Pancreas (tissue), 10 donors: ENCODE measurements around the gene CHST13. TPM values are rescaled to one million over a fixed set of nuclear protein-coding genes. Genes with fewer than 3 reads are reported as not detected.

Experiments used
- ATAC-seq, 4 donors: fragments of 200-7000 bp; cut with Tn5 transposase; one replicate each; pipeline versions ENCODE4 v1.8.0 to v1.9.1; 2020; ENCODE audit warnings: mild to moderate bottlenecking in 4 of 4, moderate library complexity in 4 of 4
- DNase-seq, 6 donors: peaks; one replicate each; pipeline ENCODE4 v3.0.0-alpha.2; 2020
- FAIRE-seq: peaks from 2 replicates; lab custom pipeline; 2012; peaks lifted over from hg19 to GRCh38; lab: Jason Lieb, UNC
- H3K27ac ChIP-seq, 4 donors: fragments of 200-600 bp; sonication (generic); 1 replicate in 3 of 4; 2 replicates in 1 of 4; pipeline versions ENCODE4 v1.5.0 to v1.8.0; 2020
- H3K27me3 ChIP-seq, 4 donors: fragments of 200-600 bp; one replicate each; pipeline ENCODE4 v1.8.0; 2021
- H3K36me3 ChIP-seq, 3 donors: fragments of 200-600 bp; sonication (generic) in 1 of 3; one replicate each; pipeline versions ENCODE4 v1.5.0 to v1.8.0; 2020 to 2021
- H3K4me1 ChIP-seq, 3 donors: fragments of 200-600 bp; one replicate each; pipeline ENCODE4 v1.8.0; 2021
- H3K4me3 ChIP-seq, 4 donors: fragments of 200-600 bp; sonication (generic) in 2 of 4; one replicate each; pipeline versions ENCODE4 v1.5.0 to v1.8.0; 2020 to 2021
- H3K9me3 ChIP-seq, 4 donors: fragments of 200-600 bp; one replicate each; pipeline ENCODE4 v1.8.0; 2021
- WGBS, 2 donors: extraction: QIAGEN DNeasy Blood & Tissue Kit; methylation state at CpG; one replicate each; pipeline ENCODE4 v1.1.7; 2013; 5-methylcytosine and 5-hydroxymethylcytosine counted together
- intact Hi-C, 3 donors: fragments of 100-400 bp; cut with DNase I; formaldehyde crosslinking; loops; one replicate each; pipeline versions ENCODE4 v1.11.1 to v1.14.2; 2022
- polyA plus RNA-seq, 2 donors: library from polyadenylated mRNA; stranded (reverse); fragments of 200-250 nt; gene quantifications; one replicate each; pipeline ENCODE4 v1.2.3, GENCODE V29; 2013
- total RNA-seq, 6 donors: library from RNA; stranded (reverse); fragmentation: NEBNext Ultra II Directional in 4 of 6; extraction: Animal tissue kit (Norgen Biotek cat#: 25700) in 4 of 6; gene quantifications; one replicate each; pipeline versions ENCODE4 v1.2.1 to v1.2.4, GENCODE V29; 2021 to 2023
- TF ChIP-seq, protein P1 (sequence below), 4 donors: fragments of 200-600 bp; sonication (generic) in 3 of 4; IDR thresholded peaks; one replicate each; pipeline versions ENCODE4 v1.5.0 to v1.8.0; 2021; ENCODE audit warnings: antibody characterized with exemption in 4 of 4
- donor health status: healthy with polysubstance abuse.
- donor health status: DM: no; HTN: no; CAD: no; lungs with moderate emphysema.
- donor health status: DM: no; HTN: no; CAD: no.
- donor health status: control.
- donor health status: control.
- donor health status: Bipolar disorder and iron deficiency.
- donor health status: DM: yes; HTN: yes; CAD: no.
- donor health status: DM: no; HTN: no; CAD: no.
- donor health status: DM: no; HTN: no; CAD: no.
- donor health status: DM: yes; HTN: yes; CAD: no.

CHST13 gene
- total and polyA plus RNA-seq, 8 donors: 0.08 to 0.28 (median 0.19) TPM; not detected in 2

- 83 to 89% methylated on average over 21 of the region's 21 CpGs for WGBS, 2 donors
- no peak for ATAC-seq
- no peaks in the 10 kb centered on the region for H3K4me1 ChIP-seq
- no peaks in the 10 kb centered on the region for H3K9me3 ChIP-seq
- intact Hi-C loops: no loop called here
- peak in 1 of 6 donors; percentile 50 for DNase-seq
- no peaks in the 10 kb centered on the region for H3K36me3 ChIP-seq
- no peaks in the 10 kb centered on the region for H3K27me3 ChIP-seq
- FAIRE-seq: no peak
- no peak overlapping the region for H3K4me3 ChIP-seq
- no peak overlapping the region for H3K27ac ChIP-seq
- TF ChIP-seq, protein P1, sequence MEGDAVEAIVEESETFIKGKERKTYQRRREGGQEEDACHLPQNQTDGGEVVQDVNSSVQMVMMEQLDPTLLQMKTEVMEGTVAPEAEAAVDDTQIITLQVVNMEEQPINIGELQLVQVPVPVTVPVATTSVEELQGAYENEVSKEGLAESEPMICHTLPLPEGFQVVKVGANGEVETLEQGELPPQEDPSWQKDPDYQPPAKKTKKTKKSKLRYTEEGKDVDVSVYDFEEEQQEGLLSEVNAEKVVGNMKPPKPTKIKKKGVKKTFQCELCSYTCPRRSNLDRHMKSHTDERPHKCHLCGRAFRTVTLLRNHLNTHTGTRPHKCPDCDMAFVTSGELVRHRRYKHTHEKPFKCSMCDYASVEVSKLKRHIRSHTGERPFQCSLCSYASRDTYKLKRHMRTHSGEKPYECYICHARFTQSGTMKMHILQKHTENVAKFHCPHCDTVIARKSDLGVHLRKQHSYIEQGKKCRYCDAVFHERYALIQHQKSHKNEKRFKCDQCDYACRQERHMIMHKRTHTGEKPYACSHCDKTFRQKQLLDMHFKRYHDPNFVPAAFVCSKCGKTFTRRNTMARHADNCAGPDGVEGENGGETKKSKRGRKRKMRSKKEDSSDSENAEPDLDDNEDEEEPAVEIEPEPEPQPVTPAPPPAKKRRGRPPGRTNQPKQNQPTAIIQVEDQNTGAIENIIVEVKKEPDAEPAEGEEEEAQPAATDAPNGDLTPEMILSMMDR (IDR thresholded peaks at IDR 0.05): no peak
Measured at GRCh38 chr3:126491221-126492013, 32.5 kb upstream of the CHST13 start.

- Histone ChIP-seq H3K9me3 (no peaks in the 10 kb centered on the region), H3K4me3 (no peak overlapping the region), H3K36me3 (no peaks in the 10 kb centered on the region), H3K27ac (no peak overlapping the region), H3K27me3 (no peaks in the 10 kb centered on the region), H3K4me1 (no peaks in the 10 kb centered on the region)
- DNase-seq (no peak), FAIRE-seq (no peak), ATAC-seq (no peak)
- TF ChIP-seq, protein P1 (IDR thresholded peaks at IDR 0.05): no peak
- intact Hi-C loops: no loop called here
- 70 to 83% methylated on average over 14 of the region's 14 CpGs for WGBS, 2 donors
Measured at GRCh38 chr3:126493051-126493450, 30.9 kb upstream of the CHST13 start.

- TF ChIP-seq, protein P1 (IDR thresholded peaks at IDR 0.05): no peak
- Histone ChIP-seq H3K4me1 (no peaks in the 10 kb centered on the region), H3K36me3 (no peaks in the 10 kb centered on the region), H3K27me3 (no peaks in the 10 kb centered on the region), H3K4me3 (no peak overlapping the region), H3K9me3 (no peaks in the 10 kb centered on the region), H3K27ac (no peak overlapping the region)
- intact Hi-C loops: no loop called here
- ATAC-seq (no peak), DNase-seq (no peak), FAIRE-seq (no peak)
- 78 to 82% methylated on average over 9 of the region's 9 CpGs for WGBS, 2 donors
Measured at GRCh38 chr3:126493739-126494138, 30.2 kb upstream of the CHST13 start.

DNA sequence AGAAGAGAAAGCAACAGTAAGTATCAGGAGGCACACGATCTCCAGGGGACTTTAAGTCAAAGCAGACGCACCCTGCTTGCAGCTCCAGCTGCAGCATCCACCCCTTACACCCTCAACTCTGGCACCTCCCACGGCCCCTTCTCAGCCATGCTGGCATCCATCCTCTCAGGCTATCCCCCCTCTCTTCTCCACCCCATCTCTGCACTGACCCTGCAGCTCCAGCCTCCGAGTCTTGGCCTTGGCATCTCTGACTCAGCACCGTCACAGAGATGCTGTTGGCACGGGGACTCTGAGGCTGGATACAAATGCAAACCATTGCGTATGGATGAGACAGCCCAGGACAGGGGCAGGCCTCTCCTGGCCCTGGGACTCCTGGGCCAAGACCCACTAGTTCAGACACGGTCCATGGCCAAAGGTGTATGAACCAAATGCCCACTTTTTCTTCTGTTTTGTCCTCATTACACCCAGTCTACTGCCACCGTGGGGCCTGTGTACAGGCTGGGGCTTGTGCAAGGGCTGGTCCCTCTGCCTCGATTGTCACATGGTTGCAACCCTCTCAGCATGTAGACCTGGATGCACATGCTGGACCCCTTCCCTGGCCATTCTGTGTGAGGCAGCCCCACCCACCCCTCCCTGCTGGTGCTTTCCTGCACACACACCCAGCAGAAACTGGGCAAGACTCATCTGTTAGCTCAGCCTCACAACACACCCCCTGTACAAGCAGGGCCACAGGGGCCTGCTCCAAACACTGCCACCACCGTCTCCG is 29.6 kb upstream of the CHST13 start:
- intact Hi-C loops: no loop called here
- Histone ChIP-seq H3K27me3 (no peaks in the 10 kb centered on the region), H3K4me3 (no peak overlapping the region), H3K27ac (no peak overlapping the region), H3K4me1 (no peaks in the 10 kb centered on the region), H3K36me3 (no peaks in the 10 kb centered on the region), H3K9me3 (no peaks in the 10 kb centered on the region)
- no peak for ATAC-seq
- DNase-seq: no peak
- WGBS, 2 donors: 67 to 71% methylated on average over 12 of the region's 12 CpGs
- FAIRE-seq: no peak
- TF ChIP-seq, protein P1 (IDR thresholded peaks at IDR 0.05): no peak

DNA sequence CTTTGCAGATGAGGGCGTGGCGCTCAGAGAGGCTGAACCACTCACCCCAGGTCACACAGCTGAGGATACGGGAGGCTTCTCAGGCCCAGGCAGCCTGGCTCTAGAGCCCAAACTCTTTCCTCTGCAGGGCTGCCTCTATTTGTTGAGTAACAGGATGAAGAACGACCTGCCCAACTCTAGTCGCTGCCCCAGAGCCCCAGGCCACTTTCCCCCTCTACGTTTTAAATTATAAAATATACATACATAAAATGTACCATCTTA is 29.1 kb upstream of the CHST13 start:
- Histone ChIP-seq H3K36me3 (no peaks in the 10 kb centered on the region), H3K4me1 (no peaks in the 10 kb centered on the region), H3K27me3 (no peaks in the 10 kb centered on the region), H3K4me3 (no peak overlapping the region), H3K27ac (no peak overlapping the region), H3K9me3 (no peaks in the 10 kb centered on the region)
- TF ChIP-seq, protein P1 (IDR thresholded peaks at IDR 0.05): no peak
- ATAC-seq (no peak), DNase-seq (no peak), FAIRE-seq (no peak)
- 72 to 75% methylated on average over 6 of the region's 6 CpGs for WGBS, 2 donors
- intact Hi-C loops: no loop called here
